GM12865 (cell line): ENCODE data around the gene ARHGAP27.

Experiments
- DNase-seq: peaks from one replicate; pipeline ENCODE4 v3.0.0; 2010; ENCODE audit warnings: low read depth
- H3K4me3 ChIP-seq: 2 replicates; pipeline ENCODE4 v1.5.1; 2011; ENCODE audit warnings: mild to moderate bottlenecking, low read depth, low read length, control low read depth
- CTCF ChIP-seq: IDR thresholded peaks from 2 replicates; pipeline ENCODE4 v1.5.1; 2011; ENCODE audit warnings: low read length, control low read depth, low read depth, inconsistent platforms; ENCODE audit not compliant: insufficient read depth; ENCODE audit errors: missing control alignments

Gene ARHGAP27

GRCh38 chr17:45425125-45425983 lies 7.3 kb downstream of the ARHGAP27 start:
- DNase-seq, result no peak
- TF ChIP-seq CTCF, result no peak
- H3K4me3 ChIP-seq, result no peak overlapping the region

- no peak for TF ChIP-seq CTCF
- no peak for DNase-seq
- no peak overlapping the region for H3K4me3 ChIP-seq
Observed at GRCh38 chr17:45424769-45425124, 7.9 kb downstream of the ARHGAP27 start.

GRCh38 chr17:45423975-45424335 lies 8.7 kb downstream of the ARHGAP27 start:
- H3K4me3 ChIP-seq, result no peak overlapping the region
- DNase-seq, result no peak
- no peak for TF ChIP-seq CTCF

- no peak for DNase-seq
- no peak for TF ChIP-seq CTCF
- no peak overlapping the region for H3K4me3 ChIP-seq
Observed at GRCh38 chr17:45423304-45423974, 9.2 kb downstream of the ARHGAP27 start.

GRCh38 chr17:45414990-45415881 lies 17.4 kb downstream of the ARHGAP27 start:
- no peak for DNase-seq
- no peak for TF ChIP-seq CTCF
- H3K4me3 ChIP-seq, result no peak overlapping the region

- TF ChIP-seq CTCF, result no peak
- H3K4me3 ChIP-seq, result no peak overlapping the region
- DNase-seq, result no peak
Observed at GRCh38 chr17:45413498-45413923, 19.2 kb downstream of the ARHGAP27 start.
